Measurements from ENCODE around the gene ZDHHC17. TPM values are rescaled to one million over a fixed set of nuclear protein-coding genes. Genes with fewer than 3 reads are reported as not detected.

The ZDHHC17 gene
- total RNA-seq, 1 experiment from 2014 or later, result 26.3 TPM

- TF ChIP-seq CTCF (IDR thresholded peaks at IDR 0.05) (no peak), SIN3A (IDR thresholded peaks at IDR 0.05; ENCODE audit: borderline replicate concordance, insufficient read depth, low read depth, low read length) (no peak), REST (IDR thresholded peaks at IDR 0.05; ENCODE audit: insufficient read depth in 1 of 2, low read depth in 2 of 2, low read length in 1 of 2) (no peak), POLR2AphosphoS5 (IDR thresholded peaks at IDR 0.05; ENCODE audit: low read depth, low read length) (no peak), TCF7L2 (IDR thresholded peaks at IDR 0.05; ENCODE audit: low read depth, low read length) (no peak)
- Histone ChIP-seq H3K9me3 (ENCODE audit: control insufficient read depth, insufficient read depth, low read depth, low read length) (peaks cover 8% of the 10 kb centered on the region), H3K27ac (ENCODE audit: low read length) (no peak overlapping the region), H3K4me3 (ENCODE audit: low read depth in 2 of 2, low read length in 2 of 2) (no peak overlapping the region), H3K4me1 (ENCODE audit: control insufficient read depth, insufficient read depth, low read length) (no peaks in the 10 kb centered on the region), H3K27me3 (ENCODE audit: control insufficient read depth, insufficient read depth, low read length) (peaks cover 10% of the 10 kb centered on the region; the same call in 1 of the 2 replicates), H3K36me3 (ENCODE audit: control insufficient read depth, insufficient read depth, low read length) (no peaks in the 10 kb centered on the region)
- in situ Hi-C loops (cut with HindIII; ENCODE audit: low pct_unique_long_range_greater_than_20kb, low sequenced_read_pairs), result no loop called here
- CTCF ChIA-PET, result interaction anchor here (0.6 kb wide), 1 partner anchor 120 kb away, joined by 3 read pairs; no protein-coding TSS in a partner anchor
- no peak for ATAC-seq
- POLR2A ChIA-PET, result no interaction called here
- intact Hi-C loops (cut with micrococcal nuclease; ENCODE audit: unreplicated experiment), result no loop called here
- DNase-seq (ENCODE audit: low read depth, low spot score), result no peak
- BruUV-seq (replicated peaks), result no TSS peak
These were observed 126.5 kb downstream of the ZDHHC17 start for GRCh38 chr12:76890151-76891143.

- Histone ChIP-seq H3K4me3 (ENCODE audit: low read depth in 2 of 2, low read length in 2 of 2) (no peak overlapping the region), H3K36me3 (ENCODE audit: control insufficient read depth, insufficient read depth, low read length) (no peaks in the 10 kb centered on the region), H3K27me3 (ENCODE audit: control insufficient read depth, insufficient read depth, low read length) (peaks cover 10% of the 10 kb centered on the region; the same call in 1 of the 2 replicates), H3K9me3 (ENCODE audit: control insufficient read depth, insufficient read depth, low read depth, low read length) (peaks cover 8% of the 10 kb centered on the region), H3K4me1 (ENCODE audit: control insufficient read depth, insufficient read depth, low read length) (no peaks in the 10 kb centered on the region), H3K27ac (ENCODE audit: low read length) (no peak overlapping the region)
- no peak for TF ChIP-seq POLR2AphosphoS5 (IDR thresholded peaks at IDR 0.05; ENCODE audit: low read depth, low read length)
- TF ChIP-seq SIN3A (IDR thresholded peaks at IDR 0.05; ENCODE audit: borderline replicate concordance, insufficient read depth, low read depth, low read length), result no peak
- no peak for TF ChIP-seq CTCF (IDR thresholded peaks at IDR 0.05)
- no peak for TF ChIP-seq TCF7L2 (IDR thresholded peaks at IDR 0.05; ENCODE audit: low read depth, low read length)
- no peak for TF ChIP-seq REST (IDR thresholded peaks at IDR 0.05; ENCODE audit: insufficient read depth in 1 of 2, low read depth in 2 of 2, low read length in 1 of 2)
- POLR2A ChIA-PET, result no interaction called here
- CTCF ChIA-PET, result no interaction called here
- DNase-seq (ENCODE audit: low read depth, low spot score) (no peak), ATAC-seq (no peak)
- in situ Hi-C loops (cut with HindIII; ENCODE audit: low pct_unique_long_range_greater_than_20kb, low sequenced_read_pairs) (no loop called here), intact Hi-C loops (cut with micrococcal nuclease; ENCODE audit: unreplicated experiment) (no loop called here)
- BruUV-seq (replicated peaks), result no TSS peak
These were observed 127.7 kb downstream of the ZDHHC17 start for GRCh38 chr12:76891609-76892008.

Data from Panc1 (cell line).